ENCODE data around the gene SPR.

GRCh38 chr2:72889991-72890390, 2.8 kb downstream of the SPR start:
- TF ChIP-seq CTCF (IDR thresholded peaks at IDR 0.05) (no peak), EZH2 (IDR thresholded peaks at IDR 0.05; ENCODE audit: borderline replicate concordance, insufficient read depth, low read depth, low read length, poor library complexity, severe bottlenecking) (no peak)

Measured in B cell (primary cell).